Kidney glomerular epithelial cell (primary cell): Measurements from ENCODE around the gene SLC35E4.

Source experiments
- DNase-seq: peaks from one replicate; lab custom pipeline; 2025; lab: John Stamatoyannopoulos, UW

Gene SLC35E4

GRCh38 chr22:30694171-30694639, 58.6 kb downstream of the SLC35E4 start:
- DNase-seq = peak; percentile 9

DNA sequence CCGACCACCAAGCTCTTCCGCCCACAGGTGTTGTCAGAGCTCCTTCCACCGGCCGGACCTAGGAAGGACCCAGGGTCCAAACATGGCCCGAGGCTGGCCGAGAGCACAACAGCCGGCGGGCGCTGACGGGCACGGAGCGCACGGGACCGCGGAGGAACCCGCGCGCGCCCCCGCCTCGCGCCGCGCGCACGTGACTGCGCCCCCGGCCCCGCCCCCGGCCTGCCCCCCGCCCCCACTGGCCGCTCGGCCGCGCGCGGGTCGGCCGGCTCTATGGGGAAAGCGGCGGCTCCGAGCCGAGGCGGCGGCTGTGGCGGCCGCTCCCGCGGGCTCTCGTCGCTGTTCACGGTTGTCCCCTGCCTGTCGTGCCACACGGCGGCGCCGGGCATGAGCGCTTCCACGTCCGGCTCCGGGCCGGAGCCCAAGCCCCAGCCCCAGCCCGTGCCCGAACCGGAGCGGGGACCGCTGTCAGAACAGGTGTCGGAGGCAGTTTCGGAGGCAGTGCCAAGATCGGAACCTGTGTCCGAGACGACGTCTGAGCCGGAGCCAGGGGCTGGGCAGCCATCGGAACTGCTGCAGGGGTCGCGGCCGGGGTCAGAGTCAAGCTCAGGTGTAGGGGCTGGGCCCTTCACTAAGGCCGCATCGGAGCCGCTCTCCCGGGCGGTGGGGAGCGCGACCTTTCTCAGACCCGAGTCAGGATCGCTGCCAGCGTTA, 59.2 kb downstream of the SLC35E4 start, which contains the start of gene OSBP2:
TSS of gene OSBP2 (plus strand) at position 235 of the 711 bp plus-strand sequence. CDS start at position 271, 36 bp downstream.
- no peak for DNase-seq

DNA sequence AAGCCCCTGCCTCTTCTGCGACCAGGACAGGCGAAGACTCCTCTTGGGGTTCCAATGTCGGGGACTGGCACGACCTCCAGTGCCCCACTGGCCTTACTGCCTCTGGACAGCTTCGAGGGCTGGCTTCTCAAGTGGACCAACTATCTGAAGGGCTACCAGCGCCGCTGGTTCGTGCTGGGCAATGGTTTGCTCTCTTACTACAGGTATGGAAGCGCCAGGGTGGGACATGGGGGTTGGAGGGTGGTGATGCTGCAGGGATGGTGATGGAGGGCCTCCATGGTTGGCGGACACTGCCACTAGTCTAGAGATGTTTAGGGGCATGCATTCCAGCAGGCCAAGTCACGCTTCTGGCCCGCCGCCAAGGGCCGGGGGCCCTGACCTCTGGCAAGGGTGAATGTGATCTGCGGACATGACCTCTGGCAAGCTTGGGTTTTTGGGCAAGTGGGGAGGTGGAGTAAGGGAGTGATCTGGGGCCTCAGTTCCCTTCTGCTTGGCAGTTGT, 59.8 kb downstream of the SLC35E4 start:
- no peak for DNase-seq

DNA sequence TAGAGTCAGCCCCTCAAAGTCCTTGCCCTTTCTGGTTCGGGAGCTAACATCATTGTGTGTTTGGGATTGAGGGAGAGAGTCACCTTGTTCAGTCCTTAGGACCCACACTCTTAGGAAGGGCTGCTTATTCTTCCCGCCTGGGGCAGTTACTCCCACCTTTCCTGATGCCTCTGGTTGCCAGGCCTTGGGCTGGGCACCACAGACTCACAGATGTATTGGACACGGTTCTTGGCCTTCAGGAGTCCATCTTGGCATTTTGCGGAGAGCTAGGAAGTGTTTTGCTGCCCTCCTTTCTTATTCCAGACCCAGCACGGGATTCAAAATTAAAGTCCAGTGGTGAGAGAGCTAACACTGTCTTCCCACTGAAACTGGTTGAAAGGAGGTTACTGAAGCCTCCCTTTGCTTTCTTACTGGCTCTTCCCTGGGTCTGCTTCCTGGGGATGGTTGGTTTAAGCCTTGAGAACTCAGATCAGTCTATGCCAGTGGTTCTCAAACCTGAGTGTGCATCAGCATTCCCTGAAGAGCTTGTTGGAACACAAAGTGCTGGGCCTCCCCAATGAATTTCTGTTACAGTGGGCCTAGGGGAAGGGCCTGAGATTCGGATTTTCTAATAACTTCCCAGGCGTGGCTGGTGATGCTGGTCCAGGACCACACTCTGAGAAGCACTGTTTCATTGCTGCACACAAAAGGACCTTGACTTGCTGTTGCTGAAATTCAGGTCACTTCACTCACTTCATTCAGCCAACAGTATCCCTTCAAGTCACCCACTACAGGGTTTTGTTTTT, 60.5 kb downstream of the SLC35E4 start:
- DNase-seq = no peak
